Astrocyte (in vitro differentiated cells and primary cell): ENCODE measurements around the gene CYP4A22.

Experiments
- EZH2 ChIP-seq: IDR thresholded peaks from 2 replicates; pipeline ENCODE4 v1.6.1; 2012; ENCODE audit warnings: mild to moderate bottlenecking, low read length, inconsistent platforms; ENCODE audit not compliant: insufficient read depth
- TF ChIP-seq, protein P1 (sequence below): IDR thresholded peaks from 2 replicates; pipeline ENCODE4 v1.5.1; 2011; ENCODE audit warnings: low read depth, mild to moderate bottlenecking, inconsistent platforms, low read length, moderate library complexity; ENCODE audit not compliant: insufficient read depth

DNA sequence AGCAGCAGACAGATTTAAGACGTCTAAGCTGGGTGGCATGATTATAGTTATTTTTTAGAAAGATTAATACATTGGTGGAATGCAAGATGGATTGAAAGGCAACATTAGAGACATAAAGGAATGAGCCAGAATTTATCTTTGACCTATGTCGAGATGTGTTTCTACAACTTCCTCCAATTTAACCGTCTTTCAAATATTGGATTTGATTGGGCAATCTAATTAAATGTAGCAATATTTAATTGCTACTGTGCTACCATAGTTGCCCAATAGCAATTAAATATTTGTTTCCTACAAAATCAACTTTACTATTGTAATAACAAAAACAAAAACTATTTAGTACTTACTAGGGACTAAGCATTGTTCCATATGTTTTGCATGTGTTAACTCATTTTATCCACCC lies 30.4 kb upstream of the CYP4A22 start:
- TF ChIP-seq, protein P1, sequence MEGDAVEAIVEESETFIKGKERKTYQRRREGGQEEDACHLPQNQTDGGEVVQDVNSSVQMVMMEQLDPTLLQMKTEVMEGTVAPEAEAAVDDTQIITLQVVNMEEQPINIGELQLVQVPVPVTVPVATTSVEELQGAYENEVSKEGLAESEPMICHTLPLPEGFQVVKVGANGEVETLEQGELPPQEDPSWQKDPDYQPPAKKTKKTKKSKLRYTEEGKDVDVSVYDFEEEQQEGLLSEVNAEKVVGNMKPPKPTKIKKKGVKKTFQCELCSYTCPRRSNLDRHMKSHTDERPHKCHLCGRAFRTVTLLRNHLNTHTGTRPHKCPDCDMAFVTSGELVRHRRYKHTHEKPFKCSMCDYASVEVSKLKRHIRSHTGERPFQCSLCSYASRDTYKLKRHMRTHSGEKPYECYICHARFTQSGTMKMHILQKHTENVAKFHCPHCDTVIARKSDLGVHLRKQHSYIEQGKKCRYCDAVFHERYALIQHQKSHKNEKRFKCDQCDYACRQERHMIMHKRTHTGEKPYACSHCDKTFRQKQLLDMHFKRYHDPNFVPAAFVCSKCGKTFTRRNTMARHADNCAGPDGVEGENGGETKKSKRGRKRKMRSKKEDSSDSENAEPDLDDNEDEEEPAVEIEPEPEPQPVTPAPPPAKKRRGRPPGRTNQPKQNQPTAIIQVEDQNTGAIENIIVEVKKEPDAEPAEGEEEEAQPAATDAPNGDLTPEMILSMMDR, result no peak
- TF ChIP-seq EZH2, result no peak
